Measurements from ENCODE around the gene PDE2A. TPM values are rescaled to one million over a fixed set of nuclear protein-coding genes. Genes with fewer than 3 reads are reported as not detected.

Gene PDE2A
- total and polyA plus RNA-seq, 2 of the 4 experiments (the other 2 are of a cell fraction), result 0.02 TPM; not detected in 1

DNA sequence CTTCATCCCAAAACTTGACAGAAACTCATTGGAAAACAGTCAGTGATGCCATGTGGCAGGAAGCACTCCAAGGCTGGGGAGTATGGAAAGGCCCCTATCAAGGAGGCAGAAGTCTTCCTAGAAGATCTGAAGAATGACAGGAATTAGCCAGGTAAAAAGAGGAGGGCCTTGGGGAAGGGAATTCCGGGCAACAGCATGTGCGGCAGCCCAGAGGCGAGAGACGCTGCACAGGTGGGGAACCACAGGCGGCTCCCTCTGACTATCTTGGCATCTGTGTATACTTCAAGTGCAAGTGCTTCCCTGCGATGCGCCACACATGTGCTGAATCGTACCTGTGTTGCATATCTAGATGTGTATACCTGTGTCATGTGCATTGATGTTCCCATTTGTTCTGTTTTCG, 12.7 kb downstream of the PDE2A start:
- TF ChIP-seq CHD1 (IDR thresholded peaks at IDR 0.05; ENCODE audit: low read depth, low read length) (no peak), RFX5 (IDR thresholded peaks at IDR 0.05; ENCODE audit: low read depth, low read length) (no peak), MXI1 (IDR thresholded peaks at IDR 0.05; ENCODE audit: borderline replicate concordance, low read depth, low read length) (no peak), MAZ (IDR thresholded peaks at IDR 0.05; ENCODE audit: borderline replicate concordance, low read depth, low read length) (no peak), NFE2L2 (IDR thresholded peaks at IDR 0.05; ENCODE audit: low read depth, low read length) (no peak), FOS (IDR thresholded peaks at IDR 0.05; ENCODE audit: low read depth, low read length) (no peak), RAD21 (IDR thresholded peaks at IDR 0.05; ENCODE audit: low read length) (no peak), POLR2A (IDR thresholded peaks at IDR 0.05; ENCODE audit: low read depth, low read length) (no peak), MAFK (IDR thresholded peaks at IDR 0.05; ENCODE audit: low read depth, low read length) (no peak), CEBPB (IDR thresholded peaks at IDR 0.05; ENCODE audit: low read depth, low read length) (no peak)
- TF ChIP-seq, protein P1, sequence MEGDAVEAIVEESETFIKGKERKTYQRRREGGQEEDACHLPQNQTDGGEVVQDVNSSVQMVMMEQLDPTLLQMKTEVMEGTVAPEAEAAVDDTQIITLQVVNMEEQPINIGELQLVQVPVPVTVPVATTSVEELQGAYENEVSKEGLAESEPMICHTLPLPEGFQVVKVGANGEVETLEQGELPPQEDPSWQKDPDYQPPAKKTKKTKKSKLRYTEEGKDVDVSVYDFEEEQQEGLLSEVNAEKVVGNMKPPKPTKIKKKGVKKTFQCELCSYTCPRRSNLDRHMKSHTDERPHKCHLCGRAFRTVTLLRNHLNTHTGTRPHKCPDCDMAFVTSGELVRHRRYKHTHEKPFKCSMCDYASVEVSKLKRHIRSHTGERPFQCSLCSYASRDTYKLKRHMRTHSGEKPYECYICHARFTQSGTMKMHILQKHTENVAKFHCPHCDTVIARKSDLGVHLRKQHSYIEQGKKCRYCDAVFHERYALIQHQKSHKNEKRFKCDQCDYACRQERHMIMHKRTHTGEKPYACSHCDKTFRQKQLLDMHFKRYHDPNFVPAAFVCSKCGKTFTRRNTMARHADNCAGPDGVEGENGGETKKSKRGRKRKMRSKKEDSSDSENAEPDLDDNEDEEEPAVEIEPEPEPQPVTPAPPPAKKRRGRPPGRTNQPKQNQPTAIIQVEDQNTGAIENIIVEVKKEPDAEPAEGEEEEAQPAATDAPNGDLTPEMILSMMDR (conservative IDR thresholded peaks at IDR 0.05; ENCODE audit: low read depth, low read length), result no peak
- TF ChIP-seq, protein P2, sequence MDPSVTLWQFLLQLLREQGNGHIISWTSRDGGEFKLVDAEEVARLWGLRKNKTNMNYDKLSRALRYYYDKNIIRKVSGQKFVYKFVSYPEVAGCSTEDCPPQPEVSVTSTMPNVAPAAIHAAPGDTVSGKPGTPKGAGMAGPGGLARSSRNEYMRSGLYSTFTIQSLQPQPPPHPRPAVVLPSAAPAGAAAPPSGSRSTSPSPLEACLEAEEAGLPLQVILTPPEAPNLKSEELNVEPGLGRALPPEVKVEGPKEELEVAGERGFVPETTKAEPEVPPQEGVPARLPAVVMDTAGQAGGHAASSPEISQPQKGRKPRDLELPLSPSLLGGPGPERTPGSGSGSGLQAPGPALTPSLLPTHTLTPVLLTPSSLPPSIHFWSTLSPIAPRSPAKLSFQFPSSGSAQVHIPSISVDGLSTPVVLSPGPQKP (IDR thresholded peaks at IDR 0.05; ENCODE audit: borderline replicate concordance, low read depth, low read length), result no peak
- H3K27me3 ChIP-seq (ENCODE audit: control insufficient read depth, insufficient read depth, low read length), result peaks cover 76% of the 10 kb centered on the region
- no peak overlapping the region for H4K91ac ChIP-seq (ENCODE audit: insufficient read depth, low read depth, low read length)
- no peak overlapping the region for H2BK20ac ChIP-seq (ENCODE audit: low read depth, low read length)
- no peaks in the 10 kb centered on the region for H4K20me1 ChIP-seq (ENCODE audit: insufficient read depth, low read length)
- DNase-seq (no peak), ATAC-seq (ENCODE audit: low read depth) (no peak)
- H3K36me3 ChIP-seq (ENCODE audit: control insufficient read depth, insufficient read depth, low read length), result no peaks in the 10 kb centered on the region
- H4K8ac ChIP-seq (ENCODE audit: low read depth in 2 of 2, low read length in 2 of 2), result no peak overlapping the region
- 0 out of 2 replicates have a peak, but pooled peaks cover 3% of the 10 kb centered on the region for H3K9me1 ChIP-seq (ENCODE audit: insufficient read depth, low read length)
- H3K4ac ChIP-seq (ENCODE audit: low read depth, low read length), result no peak overlapping the region
- H3K14ac ChIP-seq (replicated peaks; ENCODE audit: low read depth, low read length), result no peak overlapping the region
- no peaks in the 10 kb centered on the region for H3K9me3 ChIP-seq (ENCODE audit: control insufficient read depth, insufficient read depth, low read length)
- ChIA-PET CTCF (no interaction called here), POLR2A (ENCODE audit: unreplicated experiment) (no interaction called here)
- no peak overlapping the region for H3K4me2 ChIP-seq (ENCODE audit: low read depth, low read length)
- no peak overlapping the region for H3K4me3 ChIP-seq (ENCODE audit: insufficient read depth, low read depth, low read length)
- no peak overlapping the region for H2AK9ac ChIP-seq (replicated peaks; ENCODE audit: low read depth, low read length, poor library complexity)
- H3K56ac ChIP-seq (ENCODE audit: extremely low read depth, insufficient read depth, low read length), result no peak overlapping the region
- H4K5ac ChIP-seq (ENCODE audit: low read depth, low read length), result no peak overlapping the region
- BruUV-seq (replicated peaks), result no TSS peak
- no peak overlapping the region for H3K27ac ChIP-seq (ENCODE audit: insufficient read depth, low read length)
- no peak overlapping the region for H2BK15ac ChIP-seq (ENCODE audit: low read depth, low read length)
- H2AK5ac ChIP-seq (ENCODE audit: low read depth, low read length), result no peak overlapping the region
- no peak overlapping the region for H2BK120ac ChIP-seq (ENCODE audit: low read depth, low read length)
- no peak overlapping the region for H2AFZ ChIP-seq (replicated peaks; ENCODE audit: low read length, poor library complexity)
- WGBS, 2 experiments (ENCODE audit: extremely low coverage in 2 of 2, insufficient read length in 1 of 2), result 57% methylated on average over 6 of the region's 9 CpGs; no CpG with 5 or more reads in 1 of the 2 experiments
- dilution Hi-C loops (cut with HindIII; ENCODE audit: low sequenced_read_pairs, unreplicated experiment), result no loop called here
- H3K23ac ChIP-seq (ENCODE audit: low read depth, low read length), result no peak overlapping the region
- H3K9ac ChIP-seq (ENCODE audit: low read depth, low read length), result no peak overlapping the region
- H3K79me1 ChIP-seq (ENCODE audit: low read depth in 1 of 2, low read length in 2 of 2), result no peaks in the 10 kb centered on the region
- H3K4me1 ChIP-seq (ENCODE audit: control insufficient read depth, insufficient read depth, low read length), result no peaks in the 10 kb centered on the region
- intact Hi-C loops (cut with micrococcal nuclease), result no loop called here
- no peak overlapping the region for H2BK5ac ChIP-seq (ENCODE audit: low read depth, low read length, poor library complexity, severe bottlenecking)
- in situ Hi-C loops (cut with MboI; ENCODE audit: low sequenced_read_pairs), result no loop called here
- H3K18ac ChIP-seq (ENCODE audit: low read depth, low read length), result no peak overlapping the region

Measured in IMR-90 (cell line).